IPS DF 6.9 (cell line): Measurements from ENCODE around the gene DEFB121.
"Not testable (repeated sequence)": the region's sequence is repeated elsewhere in the genome, so short reads cannot be mapped to it uniquely, and the experiment has no call there.

ENCODE experiments used
- DNase-seq: peaks from one replicate; pipeline ENCODE4 v3.0.0-alpha.2; 2013; ENCODE audit warnings: low read depth, low spot score
- H3K27ac ChIP-seq: one replicate; pipeline ENCODE4 v1.5.1; 2013; ENCODE audit warnings: low read length, control low read depth
- H3K27me3 ChIP-seq: 2 replicates; pipeline ENCODE4 v1.6.1; 2013; ENCODE audit warnings: mild to moderate bottlenecking, low read length; ENCODE audit not compliant: control insufficient read depth, insufficient read depth
- H3K36me3 ChIP-seq: 2 replicates; pipeline ENCODE4 v1.6.1; 2013; ENCODE audit warnings: low read length; ENCODE audit not compliant: control insufficient read depth, insufficient read depth
- H3K4me1 ChIP-seq: 2 replicates; pipeline ENCODE4 v1.6.1; 2013; ENCODE audit warnings: low read length; ENCODE audit not compliant: control insufficient read depth, insufficient read depth
- H3K4me3 ChIP-seq: 2 replicates; pipeline ENCODE4 v1.5.1; 2013; ENCODE audit warnings: mild to moderate bottlenecking, low read length
- H3K9me3 ChIP-seq: 2 replicates; pipeline ENCODE4 v1.6.1; 2013; ENCODE audit warnings: low read length, inconsistent platforms; ENCODE audit not compliant: control insufficient read depth, insufficient read depth
- WGBS: extraction: QIAGEN DNeasy Blood & Tissue Kit; methylation state at CpG from one replicate; pipeline ENCODE4 v1.1.7; 2013; ENCODE audit warnings: mixed read lengths, missing lambda C conversion rate; ENCODE audit not compliant: insufficient read length, insufficient coverage; 5-methylcytosine and 5-hydroxymethylcytosine counted together

DEFB121 gene

DNA sequence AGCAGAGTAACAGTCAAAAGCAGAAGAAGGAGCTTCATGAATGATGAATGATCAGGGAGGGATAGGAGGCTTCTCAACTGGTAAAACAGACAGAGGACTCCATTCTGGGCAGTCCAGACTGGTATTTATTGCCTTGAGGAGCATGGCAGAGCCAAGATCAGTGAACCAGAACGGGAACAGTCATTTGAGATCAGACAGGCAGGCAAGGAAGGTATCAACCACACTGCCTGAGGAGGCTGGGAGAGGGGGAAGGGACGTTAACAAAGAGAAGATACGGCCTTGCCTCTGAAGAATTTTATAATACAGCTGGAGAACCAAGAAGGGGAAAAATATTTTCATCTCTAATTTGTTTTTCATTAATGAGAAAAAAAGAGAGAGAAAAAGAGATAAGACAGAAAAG is at the start of gene DEFB121:
DEFB121 (minus strand) TSS at position 101 of the 400 bp plus-strand sequence; CDS start at position 38, 63 bp downstream.
- no peaks in the 10 kb centered on the region for H3K4me1 ChIP-seq
- H3K4me3 ChIP-seq: no peak within 1 kb of the TSS
- H3K36me3 ChIP-seq: no peaks in the 10 kb centered on the region
- no peak within 1 kb of the TSS for H3K27ac ChIP-seq
- no peaks in the 10 kb centered on the region for H3K27me3 ChIP-seq
- DNase-seq: no peak
- WGBS: no CpG with 5 or more reads among the region's 3 CpGs
- H3K9me3 ChIP-seq: peaks cover 13% of the 10 kb centered on the region

DNA sequence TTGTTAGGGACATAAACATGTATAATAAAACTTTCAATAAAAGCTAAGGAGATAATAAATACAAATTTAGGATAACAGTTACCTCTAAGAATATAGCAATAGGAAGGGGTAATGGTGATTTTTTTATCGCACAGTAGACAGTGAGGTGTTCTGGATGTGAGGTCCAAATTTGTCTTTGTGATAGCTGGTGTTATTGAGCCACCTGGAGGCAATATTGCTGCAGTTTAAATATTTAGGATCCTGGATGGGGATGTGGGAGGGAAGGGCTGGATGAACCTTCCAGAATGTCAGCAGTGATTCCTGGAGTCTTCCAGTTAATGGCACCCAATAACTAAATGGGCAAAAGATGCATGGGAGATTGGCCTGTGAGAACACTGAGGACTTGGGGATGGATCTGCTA is 48.3 kb upstream of the DEFB121 start:
- H3K27me3 ChIP-seq: no peaks in the 10 kb centered on the region
- no peak overlapping the region for H3K4me3 ChIP-seq
- no peaks in the 10 kb centered on the region for H3K4me1 ChIP-seq
- H3K9me3 ChIP-seq: peaks cover 1% of the 10 kb centered on the region; the same call in 1 of the 2 replicates
- H3K27ac ChIP-seq: no peak overlapping the region
- no CpG with 5 or more reads among the region's 1 CpG for whole genome bisulfite sequencing
- H3K36me3 ChIP-seq: no peaks in the 10 kb centered on the region
- no peak for DNase-seq

DNA sequence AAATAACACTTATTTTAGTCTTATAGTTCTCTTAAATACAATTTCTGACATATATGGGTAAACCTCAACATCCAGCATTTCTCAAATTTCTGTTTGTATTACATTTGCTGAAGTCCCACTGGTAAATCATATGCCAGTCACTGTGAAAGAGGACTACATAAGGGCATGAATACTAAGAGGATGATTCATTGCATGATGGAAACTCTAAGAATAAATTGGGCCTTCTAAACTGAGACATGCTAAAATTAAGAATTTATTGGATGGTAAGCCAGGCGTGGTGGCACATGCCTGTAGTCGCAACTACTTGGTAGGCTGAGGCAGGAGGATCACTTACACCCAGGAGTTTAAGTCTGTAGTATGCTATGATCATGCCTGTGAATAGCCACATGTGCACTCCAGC is 46.6 kb upstream of the DEFB121 start:
- no peak overlapping the region for H3K4me3 ChIP-seq
- no peak for DNase-seq
- no CpG with 5 or more reads among the region's 2 CpGs for WGBS
- no peaks in the 10 kb centered on the region for H3K4me1 ChIP-seq
- peaks cover 3% of the 10 kb centered on the region for H3K9me3 ChIP-seq
- no peaks in the 10 kb centered on the region for H3K27me3 ChIP-seq
- no peaks in the 10 kb centered on the region for H3K36me3 ChIP-seq
- H3K27ac ChIP-seq: no peak overlapping the region

GRCh38 chr20:31449511-31450414 is 43.7 kb upstream of the DEFB121 start:
- no CpG with 5 or more reads among the region's 8 CpGs for WGBS
- peaks cover 3% of the 10 kb centered on the region for H3K9me3 ChIP-seq
- no peaks in the 10 kb centered on the region for H3K27me3 ChIP-seq
- H3K4me1 ChIP-seq: no peaks in the 10 kb centered on the region
- H3K27ac ChIP-seq: no peak overlapping the region
- no peak overlapping the region for H3K4me3 ChIP-seq
- no peaks in the 10 kb centered on the region for H3K36me3 ChIP-seq
- DNase-seq: no peak

DNA sequence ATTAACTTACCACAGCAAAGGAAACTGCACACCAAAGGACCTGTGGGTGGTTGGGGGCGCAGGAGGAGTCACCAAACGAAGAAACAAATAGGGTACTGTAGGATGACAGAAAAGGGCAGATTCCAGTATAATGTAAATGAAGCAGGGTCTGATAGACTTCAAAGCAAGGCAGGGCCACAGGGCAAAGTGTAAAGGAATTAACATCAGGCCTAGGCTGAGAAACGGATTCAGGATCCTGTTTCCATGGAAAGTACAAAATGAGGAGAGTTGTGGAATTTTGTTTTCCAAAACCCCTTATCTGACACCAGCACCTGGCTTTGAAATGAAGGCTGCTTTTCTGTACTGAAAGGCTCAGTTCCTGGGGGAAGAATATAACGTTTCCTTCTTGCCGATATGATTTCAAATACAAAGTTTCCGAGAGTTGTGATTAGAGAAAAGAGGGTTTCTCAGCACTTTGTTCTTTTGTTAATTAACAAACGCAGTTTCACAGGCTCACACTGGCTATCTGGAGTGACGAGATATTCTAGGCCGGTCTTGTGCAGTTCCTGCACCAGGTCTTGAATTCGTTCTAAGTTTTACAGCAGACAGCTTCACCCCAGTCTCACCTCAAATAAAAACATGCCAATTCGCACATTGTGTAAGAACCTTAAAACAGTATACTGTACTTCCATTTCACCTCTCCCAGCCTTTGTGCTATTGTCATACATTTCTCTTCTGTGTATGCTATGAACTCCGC is 40.2 kb upstream of the DEFB121 start:
- H3K4me1 ChIP-seq: no peaks in the 10 kb centered on the region
- WGBS: no CpG with 5 or more reads among the region's 12 CpGs
- no peaks in the 10 kb centered on the region for H3K36me3 ChIP-seq
- peaks cover 13% of the 10 kb centered on the region for H3K9me3 ChIP-seq
- H3K27me3 ChIP-seq: no peaks in the 10 kb centered on the region
- no peak overlapping the region for H3K4me3 ChIP-seq
- DNase-seq: no peak
- H3K27ac ChIP-seq: no peak overlapping the region

DNA sequence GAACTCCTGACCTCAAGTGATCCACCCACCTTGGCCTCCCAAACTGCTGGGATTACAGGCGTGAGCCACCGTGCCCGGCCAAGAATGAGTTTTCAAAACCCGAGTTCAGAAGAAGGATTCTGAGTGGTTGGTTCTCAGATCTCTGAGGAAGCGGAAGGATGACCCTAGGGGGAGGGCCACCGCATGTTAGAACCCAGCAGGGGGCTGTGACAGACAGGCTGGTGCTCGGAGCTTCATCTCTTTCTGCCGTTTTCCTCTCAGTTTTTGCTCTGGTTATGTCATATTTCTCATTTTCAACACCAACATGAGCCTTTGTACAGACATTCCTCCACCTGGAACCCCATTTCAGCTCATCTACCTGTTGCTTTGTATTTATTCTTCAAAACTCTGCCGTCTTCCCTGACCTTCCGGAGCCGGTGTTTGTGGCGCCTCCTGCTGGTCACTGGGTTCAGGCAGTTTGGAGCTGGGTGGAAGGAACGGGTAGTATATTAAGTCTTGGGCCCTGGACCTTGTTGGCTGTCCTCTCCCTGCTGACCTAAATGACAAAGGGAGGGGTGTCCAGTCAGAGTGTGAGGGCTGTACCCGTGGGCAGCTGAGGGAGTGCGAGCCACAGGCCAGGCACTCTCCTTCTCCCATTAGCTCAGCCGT is 34.1 kb upstream of the DEFB121 start, which contains the start of gene DEFB123:
DEFB123 (plus strand) TSS at position 621 of the 648 bp plus-strand sequence. CDS start 67 bp downstream, outside the sequence.
- WGBS: no CpG with 5 or more reads among the region's 16 CpGs
- Histone ChIP-seq H3K27ac (no peak within 1 kb of the TSS), H3K36me3 (no peaks in the 10 kb centered on the region), H3K27me3 (no peaks in the 10 kb centered on the region), H3K4me1 (no peaks in the 10 kb centered on the region), H3K9me3 (peaks cover 15% of the 10 kb centered on the region), H3K4me3 (no peak within 1 kb of the TSS)
- no peak for DNase-seq

DNA sequence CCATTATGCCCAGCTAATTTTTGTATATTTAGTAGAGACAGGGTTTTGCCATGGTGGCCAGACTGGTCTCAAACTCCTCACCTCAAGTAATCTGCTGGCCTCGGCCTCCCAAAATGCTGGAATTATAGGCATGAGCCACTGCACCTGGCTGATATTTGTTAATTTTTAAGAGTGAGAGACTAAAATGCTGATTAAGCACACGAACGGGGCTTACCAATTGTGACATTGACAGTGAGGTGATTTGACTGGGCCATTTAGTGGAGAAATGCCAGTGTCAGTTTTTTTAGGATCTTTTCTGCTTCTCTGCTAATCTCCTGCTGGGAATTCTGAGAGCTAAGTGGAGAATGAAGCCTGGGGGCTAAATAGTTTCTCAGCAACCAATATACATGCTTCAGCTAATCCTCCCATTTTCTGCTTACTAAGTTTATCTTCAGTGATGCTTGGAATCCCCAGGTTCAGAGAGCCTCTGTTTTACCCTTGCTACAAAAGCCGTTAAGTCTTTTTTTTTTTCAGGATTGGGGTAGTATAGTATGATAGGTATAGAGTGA is 24.6 kb upstream of the DEFB121 start:
- Histone ChIP-seq H3K4me1 (no peaks in the 10 kb centered on the region), H3K9me3 (no peaks in the 10 kb centered on the region; the same call in 1 of the 2 replicates), H3K36me3 (no peaks in the 10 kb centered on the region), H3K27me3 (no peaks in the 10 kb centered on the region), H3K4me3 (no peak overlapping the region), H3K27ac (no peak overlapping the region)
- WGBS: no CpG with 5 or more reads among the region's 4 CpGs
- DNase-seq: no peak

DNA sequence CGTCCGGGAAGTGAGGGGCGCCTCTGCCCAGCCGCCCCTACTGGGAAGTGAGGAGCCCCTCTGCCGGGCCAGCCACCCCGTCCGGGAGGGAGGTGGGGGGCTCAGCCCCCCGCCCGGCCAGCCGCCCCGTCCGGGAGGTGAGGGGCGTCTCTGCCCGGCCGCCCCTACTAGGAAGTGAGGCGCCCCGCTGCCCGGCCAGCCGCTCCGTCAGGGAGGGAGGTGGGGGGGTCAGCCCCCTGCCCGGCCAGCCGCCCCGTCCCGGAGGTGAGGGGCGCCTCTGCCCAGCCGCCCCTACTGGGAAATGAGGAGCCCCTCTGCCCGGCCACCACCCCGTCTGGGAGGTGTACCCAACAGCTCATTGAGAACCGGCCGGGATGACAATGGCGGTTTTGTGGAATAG is 21.6 kb upstream of the DEFB121 start:
- not testable (repeated sequence) for H3K4me1 ChIP-seq, H3K36me3 ChIP-seq, H3K27ac ChIP-seq, H3K4me3 ChIP-seq, DNase-seq, H3K9me3 ChIP-seq, H3K27me3 ChIP-seq
- no CpG with 5 or more reads among the region's 31 CpGs for WGBS

DNA sequence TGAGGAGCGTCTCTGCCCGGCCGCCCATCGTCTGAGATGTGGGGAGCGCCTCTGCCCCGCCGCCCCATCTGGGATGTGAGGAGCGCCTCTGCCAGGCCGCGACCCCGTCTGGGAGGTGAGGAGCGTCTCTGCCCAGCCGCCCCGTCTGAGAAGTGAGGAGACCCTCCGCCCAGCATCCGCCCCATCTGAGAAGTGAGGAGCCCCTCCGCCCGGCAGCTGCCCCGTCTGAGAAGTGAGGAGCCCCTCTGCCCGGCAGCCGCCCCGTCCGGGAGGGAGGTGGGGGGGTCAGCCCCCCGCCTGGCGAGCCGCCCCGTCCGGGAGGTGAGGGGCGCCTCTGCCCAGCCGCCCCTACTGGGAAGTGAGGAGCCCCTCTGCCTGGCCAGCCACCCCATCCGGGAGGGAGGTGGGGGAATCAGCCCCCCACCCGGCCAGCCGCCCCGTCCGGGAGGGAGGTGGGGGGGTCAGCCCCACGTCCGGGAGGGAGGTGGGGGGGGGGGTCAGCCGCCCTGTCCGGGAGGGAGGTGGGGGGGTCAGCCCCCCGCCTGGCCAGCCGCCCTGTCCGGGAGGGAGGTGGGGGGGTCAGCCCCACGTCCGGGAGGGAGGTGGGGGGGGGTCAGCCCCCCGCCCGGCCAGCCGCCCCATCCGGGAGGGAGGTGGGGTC is 21.0 kb upstream of the DEFB121 start:
- not testable (repeated sequence) for DNase-seq, H3K4me1 ChIP-seq, H3K27ac ChIP-seq, H3K4me3 ChIP-seq, H3K9me3 ChIP-seq, H3K36me3 ChIP-seq, H3K27me3 ChIP-seq
- WGBS: no CpG with 5 or more reads among the region's 48 CpGs

DNA sequence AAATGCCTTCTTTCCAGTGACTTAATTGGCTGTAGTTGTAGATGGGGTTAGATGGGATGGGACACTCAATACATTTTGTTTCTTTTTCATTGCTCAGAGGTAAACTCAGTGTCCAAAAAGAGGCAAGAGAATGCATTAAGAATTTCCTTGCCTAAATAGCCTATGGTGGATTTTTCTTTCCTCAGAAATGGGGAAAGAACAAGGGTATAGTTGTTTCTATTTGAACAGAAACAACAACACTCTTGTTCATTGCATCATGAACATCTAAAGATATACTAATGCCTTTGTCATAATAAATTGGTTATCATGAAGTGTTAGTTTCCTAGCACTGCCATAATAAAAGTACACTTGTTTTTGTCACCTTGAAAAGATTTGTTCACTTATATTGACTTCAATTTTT is 19.8 kb upstream of the DEFB121 start:
- H3K9me3 ChIP-seq: peaks cover 6% of the 10 kb centered on the region; the same call in 1 of the 2 replicates
- H3K36me3 ChIP-seq: no peaks in the 10 kb centered on the region
- DNase-seq: no peak
- no peak overlapping the region for H3K4me3 ChIP-seq
- no peaks in the 10 kb centered on the region for H3K4me1 ChIP-seq
- no peak overlapping the region for H3K27ac ChIP-seq
- no peaks in the 10 kb centered on the region for H3K27me3 ChIP-seq
